ENCODE data around the gene PRKCA.

The PRKCA gene

DNA sequence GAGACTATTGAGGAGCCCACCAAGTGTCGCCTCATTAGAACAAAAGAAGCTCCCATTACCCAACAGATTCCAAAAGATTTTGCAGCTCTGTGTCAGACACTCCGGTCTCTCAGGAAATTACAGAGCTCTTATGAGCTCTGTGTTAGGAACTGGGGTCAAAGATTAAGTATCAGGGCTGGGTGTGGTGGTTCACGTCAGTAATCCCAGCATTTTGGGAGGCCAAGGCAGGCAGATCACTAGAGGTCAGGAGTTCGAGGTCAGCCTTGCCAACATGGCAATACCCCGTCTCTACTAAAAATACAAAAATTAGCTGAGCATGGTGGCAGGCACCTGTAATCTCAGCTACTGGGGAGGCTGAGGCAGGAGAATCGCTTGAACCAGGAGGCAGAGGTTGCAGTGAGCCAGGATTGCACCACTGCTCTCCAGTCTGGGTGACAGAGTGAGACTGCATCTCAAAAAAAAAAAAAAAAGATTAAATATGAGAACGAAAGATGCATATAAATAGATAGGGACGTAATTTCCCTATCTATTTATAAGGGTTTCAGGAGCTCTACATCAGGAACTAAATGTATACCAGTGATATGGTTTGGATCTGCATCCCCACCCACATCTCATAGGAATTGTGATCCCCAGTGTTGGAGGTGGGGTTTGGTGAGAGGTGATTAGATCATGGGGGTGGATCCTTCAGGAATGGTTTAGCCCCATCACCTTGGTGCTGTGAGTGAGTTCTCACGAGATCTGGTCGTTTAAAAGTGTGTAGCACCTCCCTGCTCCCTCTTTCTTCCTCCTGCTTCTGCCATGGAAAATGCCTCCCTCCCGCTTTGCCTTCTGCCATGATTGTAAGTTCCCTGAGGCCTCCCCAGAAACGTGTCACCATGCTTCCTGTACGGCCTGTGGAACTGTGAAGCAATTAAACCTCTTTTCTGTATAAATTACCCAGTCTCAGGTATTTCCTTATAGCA, 111.4 kb downstream of the PRKCA start:
- no peak overlapping the region for H3K4me3 ChIP-seq (ENCODE audit: low read length)
- TF ChIP-seq, protein P1, sequence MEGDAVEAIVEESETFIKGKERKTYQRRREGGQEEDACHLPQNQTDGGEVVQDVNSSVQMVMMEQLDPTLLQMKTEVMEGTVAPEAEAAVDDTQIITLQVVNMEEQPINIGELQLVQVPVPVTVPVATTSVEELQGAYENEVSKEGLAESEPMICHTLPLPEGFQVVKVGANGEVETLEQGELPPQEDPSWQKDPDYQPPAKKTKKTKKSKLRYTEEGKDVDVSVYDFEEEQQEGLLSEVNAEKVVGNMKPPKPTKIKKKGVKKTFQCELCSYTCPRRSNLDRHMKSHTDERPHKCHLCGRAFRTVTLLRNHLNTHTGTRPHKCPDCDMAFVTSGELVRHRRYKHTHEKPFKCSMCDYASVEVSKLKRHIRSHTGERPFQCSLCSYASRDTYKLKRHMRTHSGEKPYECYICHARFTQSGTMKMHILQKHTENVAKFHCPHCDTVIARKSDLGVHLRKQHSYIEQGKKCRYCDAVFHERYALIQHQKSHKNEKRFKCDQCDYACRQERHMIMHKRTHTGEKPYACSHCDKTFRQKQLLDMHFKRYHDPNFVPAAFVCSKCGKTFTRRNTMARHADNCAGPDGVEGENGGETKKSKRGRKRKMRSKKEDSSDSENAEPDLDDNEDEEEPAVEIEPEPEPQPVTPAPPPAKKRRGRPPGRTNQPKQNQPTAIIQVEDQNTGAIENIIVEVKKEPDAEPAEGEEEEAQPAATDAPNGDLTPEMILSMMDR (conservative IDR thresholded peaks at IDR 0.05; ENCODE audit: low read length), result no peak
- DNase-seq (ENCODE audit: low read depth), result no peak

DNA sequence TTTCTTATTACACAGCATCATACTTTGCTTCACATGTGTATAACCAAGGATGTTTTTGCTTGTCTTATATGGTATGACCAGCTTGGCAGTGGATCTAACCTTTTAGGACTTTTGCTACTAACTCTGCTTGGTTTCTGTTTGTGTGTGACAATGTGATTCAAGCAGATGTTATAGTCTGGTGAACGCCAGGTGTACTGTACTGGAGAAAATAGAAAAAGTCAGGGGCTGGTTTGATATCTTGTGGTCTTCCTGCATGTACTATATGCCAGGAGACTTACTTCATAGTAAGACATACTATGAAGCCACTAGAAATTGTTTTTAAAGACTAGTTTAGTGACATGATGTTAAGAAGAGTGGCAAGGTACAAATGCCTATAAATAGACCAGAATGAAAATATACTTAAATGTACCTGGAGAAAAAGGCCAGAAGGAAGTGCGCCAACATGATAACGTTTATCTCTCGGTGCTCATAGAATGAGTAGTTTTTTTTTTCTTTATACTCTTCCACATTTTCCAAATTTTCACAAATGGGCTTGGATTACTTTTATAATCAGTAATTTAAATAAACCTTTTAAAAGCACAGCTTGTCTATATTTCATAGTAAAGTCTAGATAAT, 112.3 kb downstream of the PRKCA start:
- TF ChIP-seq, protein P1 (conservative IDR thresholded peaks at IDR 0.05; ENCODE audit: low read length), result no peak
- DNase-seq (ENCODE audit: low read depth), result no peak
- H3K4me3 ChIP-seq (ENCODE audit: low read length), result no peak overlapping the region

DNA sequence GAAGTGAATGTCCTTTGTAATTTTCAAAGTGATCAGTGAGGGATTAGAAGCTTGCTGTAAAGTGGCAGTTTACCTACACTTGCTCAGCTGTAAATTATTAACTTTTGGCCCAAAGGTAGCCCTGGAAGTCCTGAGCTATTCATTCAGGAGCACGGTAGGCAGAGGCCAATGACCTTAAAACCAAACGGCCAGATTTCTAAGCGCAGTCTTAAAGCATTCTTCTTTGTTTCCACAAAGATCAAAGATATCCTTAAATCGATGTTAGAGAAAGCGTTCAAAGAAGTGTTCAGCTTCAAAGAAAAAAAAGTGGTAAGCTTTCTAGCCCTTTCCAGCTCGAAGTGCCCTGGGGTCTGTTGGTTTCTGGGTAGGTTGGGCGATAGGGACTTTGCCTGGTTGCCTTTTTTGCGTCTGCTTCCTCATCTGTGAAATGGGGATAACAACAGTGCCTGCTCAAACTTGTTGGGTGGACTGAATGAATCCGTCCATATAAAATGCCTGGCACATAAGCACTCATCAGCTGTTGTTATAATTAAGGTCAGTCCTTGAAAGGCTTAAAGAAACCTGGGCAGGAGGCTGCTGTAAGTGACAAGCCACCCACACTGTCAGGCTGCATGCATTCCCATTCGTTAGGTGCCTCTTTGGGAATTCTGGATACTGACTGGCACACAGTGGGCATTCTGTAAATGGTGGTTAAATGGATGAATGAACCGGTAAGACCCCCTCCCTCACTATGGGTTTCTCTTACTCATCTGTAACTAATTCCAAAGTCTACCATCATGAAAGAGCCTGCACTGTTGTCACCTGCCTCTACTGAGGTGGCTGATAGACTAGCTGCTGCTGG, 113.2 kb downstream of the PRKCA start:
- no peak for DNase-seq (ENCODE audit: low read depth)
- H3K4me3 ChIP-seq (ENCODE audit: low read length), result no peak overlapping the region
- TF ChIP-seq, protein P1 (conservative IDR thresholded peaks at IDR 0.05; ENCODE audit: low read length), result no peak

DNA sequence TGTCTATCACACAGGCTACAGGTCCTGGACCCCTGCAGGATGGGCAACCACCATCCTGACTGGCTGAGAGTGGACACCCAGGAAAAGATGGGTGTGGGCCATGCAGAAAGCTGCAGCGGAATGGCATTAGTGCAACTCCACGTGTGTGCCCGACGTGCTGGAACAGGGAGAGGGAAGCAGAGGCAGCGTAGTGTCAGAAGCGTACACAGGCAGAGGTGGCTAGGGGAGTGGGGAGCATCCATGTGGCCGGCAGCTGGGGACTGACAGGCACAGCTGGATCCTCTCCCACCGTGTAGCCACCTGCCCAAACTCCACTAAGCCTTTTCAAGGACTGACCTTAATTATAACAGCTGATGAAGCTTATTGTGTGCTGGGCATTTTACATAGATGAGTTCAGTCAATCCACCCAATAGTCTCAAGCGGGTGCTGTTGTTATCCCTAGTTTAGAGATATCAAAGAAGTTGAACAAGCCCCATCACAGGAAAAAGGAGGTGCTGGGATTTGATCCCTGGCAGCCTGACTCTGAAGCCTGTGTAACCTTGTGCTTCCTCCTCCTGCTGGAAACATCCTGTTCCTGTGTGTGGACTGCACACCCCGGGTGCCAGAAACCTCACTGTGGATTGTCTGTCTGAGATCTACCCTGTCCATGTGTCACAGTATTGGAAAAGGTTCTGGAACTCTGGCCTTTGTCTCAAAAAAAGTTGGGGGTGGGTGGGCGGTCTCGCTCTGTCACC, 114.0 kb downstream of the PRKCA start:
- H3K4me3 ChIP-seq (ENCODE audit: low read length), result no peak overlapping the region
- TF ChIP-seq, protein P1 (conservative IDR thresholded peaks at IDR 0.05; ENCODE audit: low read length), result no peak
- DNase-seq (ENCODE audit: low read depth), result no peak

DNA sequence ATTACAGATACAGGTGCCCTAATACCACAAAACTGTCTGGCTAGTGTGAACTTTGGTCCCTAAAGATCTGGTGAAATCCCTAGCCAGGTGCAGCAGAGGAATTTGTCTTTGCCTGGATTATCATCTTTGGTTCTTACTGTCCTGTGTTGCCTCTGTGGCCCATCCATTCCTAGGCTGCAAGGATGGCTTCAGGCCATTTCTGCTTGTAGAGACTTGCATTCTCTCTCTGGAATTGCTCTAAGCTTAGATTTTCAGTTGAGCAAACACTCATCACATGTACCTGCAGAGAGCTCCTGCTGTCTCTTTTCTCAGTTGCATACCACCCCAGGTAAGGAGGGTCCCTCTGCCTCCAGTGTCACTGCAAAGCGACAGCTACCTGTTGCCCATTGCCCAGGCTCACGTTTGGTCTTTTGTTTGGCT, 114.9 kb downstream of the PRKCA start:
- no peak for DNase-seq (ENCODE audit: low read depth)
- H3K4me3 ChIP-seq (ENCODE audit: low read length), result no peak overlapping the region
- TF ChIP-seq, protein P1 (conservative IDR thresholded peaks at IDR 0.05; ENCODE audit: low read length), result no peak

DNA sequence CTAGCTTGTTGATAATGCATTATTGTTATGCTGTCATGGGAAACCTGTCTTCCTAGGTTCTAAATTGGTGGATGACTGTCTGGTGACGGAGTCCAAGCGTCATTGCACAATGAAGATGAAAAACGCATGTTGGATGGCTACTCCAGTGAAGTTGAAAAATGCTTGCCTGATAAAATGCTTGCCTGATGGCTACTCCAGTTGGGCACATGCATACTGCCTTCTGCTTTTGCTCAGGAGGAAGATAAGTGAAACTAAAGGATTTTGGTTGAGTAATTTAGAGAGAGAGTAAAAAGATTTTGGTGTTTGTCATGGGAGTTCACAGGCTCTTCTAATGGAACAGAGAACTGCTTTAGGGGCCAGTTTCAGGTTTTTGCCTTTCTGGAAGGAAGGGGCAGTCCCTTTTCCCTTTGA, 118.6 kb downstream of the PRKCA start:
- H3K4me3 ChIP-seq (ENCODE audit: low read length), result no peak overlapping the region
- TF ChIP-seq, protein P1 (conservative IDR thresholded peaks at IDR 0.05; ENCODE audit: low read length), result no peak
- DNase-seq (ENCODE audit: low read depth), result peak; percentile 93
